ENCODE measurements around the gene PSAPL1. TPM values are rescaled to one million over a fixed set of nuclear protein-coding genes. Genes with fewer than 3 reads are reported as not detected.

Gene PSAPL1
- total and polyA plus RNA-seq, 7 donors, result 0.01 TPM; not detected in 6

DNA sequence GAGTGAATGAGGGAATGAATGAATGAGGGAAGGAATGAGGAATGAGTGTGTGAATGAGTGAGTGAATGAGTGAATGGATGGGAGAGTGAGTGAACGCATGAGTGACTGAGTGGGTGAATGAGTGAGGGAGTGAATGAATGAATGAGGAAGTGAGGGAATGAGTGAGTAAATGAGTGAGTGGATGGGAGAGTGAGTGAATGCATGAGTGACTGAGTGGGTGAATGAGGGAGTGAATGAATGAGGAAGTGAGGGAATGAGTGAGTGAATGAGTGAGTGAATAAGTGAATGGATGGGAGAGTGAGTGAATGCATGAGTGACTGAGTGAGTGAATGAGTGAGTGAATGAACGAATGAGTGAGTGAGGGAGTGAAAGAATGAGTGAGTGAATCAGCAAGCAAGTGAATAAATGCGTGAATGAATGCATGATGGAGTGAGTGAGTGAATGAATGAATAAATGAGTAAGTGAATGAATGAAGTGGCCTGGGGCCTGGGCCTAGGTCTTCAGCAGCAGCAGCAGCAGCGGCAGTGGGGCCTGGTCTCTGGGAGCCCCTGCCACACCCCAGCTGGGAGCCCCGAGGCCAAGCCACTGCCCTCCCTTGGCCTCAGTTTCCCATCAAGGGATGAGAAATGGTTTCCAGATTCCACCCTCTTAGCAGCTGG lies 16.2 kb upstream of the PSAPL1 start:
- WGBS, 2 donors, result 68 to 78% methylated on average over 5 of the region's 5 CpGs
- DNase-seq, result no peak
- H3K27ac ChIP-seq, result no peak overlapping the region
- H3K4me3 ChIP-seq, result no peak overlapping the region
- no peaks in the 10 kb centered on the region for H3K36me3 ChIP-seq
- intact Hi-C loops (cut with DNase I), result no loop called here
- TF ChIP-seq EP300 (IDR thresholded peaks at IDR 0.05), result no peak
- H3K27me3 ChIP-seq, result no peaks in the 10 kb centered on the region
- no peaks in the 10 kb centered on the region for H3K9me3 ChIP-seq
- H3K4me1 ChIP-seq, result no peaks in the 10 kb centered on the region

DNA sequence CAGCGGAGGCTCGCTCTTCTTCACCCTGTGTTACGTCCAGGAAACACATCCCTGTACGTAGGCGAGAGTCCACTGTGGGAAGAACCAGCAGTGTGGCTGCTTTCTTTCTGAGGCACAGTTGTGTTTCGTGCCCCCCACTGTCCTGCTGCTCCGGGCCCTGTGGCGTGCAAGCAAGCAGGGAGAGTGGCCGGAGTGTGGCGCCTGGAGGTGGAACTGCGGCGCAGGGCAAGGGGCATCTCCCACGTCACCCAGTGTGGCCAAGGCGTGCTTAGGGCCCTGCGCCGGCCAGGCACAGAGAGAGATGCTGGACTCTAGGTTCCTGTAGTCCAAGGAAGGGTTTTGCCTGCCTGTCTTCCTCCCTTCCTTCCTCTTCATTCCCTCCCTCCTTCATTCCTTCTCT lies 13.3 kb upstream of the PSAPL1 start:
- Histone ChIP-seq H3K27ac (no peak overlapping the region), H3K9me3 (no peaks in the 10 kb centered on the region), H3K27me3 (no peaks in the 10 kb centered on the region), H3K36me3 (no peaks in the 10 kb centered on the region), H3K4me3 (no peak overlapping the region), H3K4me1 (no peaks in the 10 kb centered on the region)
- 34 to 76% methylated on average over 16 of the region's 16 CpGs for WGBS, 2 donors
- TF ChIP-seq EP300 (IDR thresholded peaks at IDR 0.05) (no peak), POLR2A (IDR thresholded peaks at IDR 0.05) (no peak)
- DNase-seq, result no peak
- intact Hi-C loops (cut with DNase I), result no loop called here

DNA sequence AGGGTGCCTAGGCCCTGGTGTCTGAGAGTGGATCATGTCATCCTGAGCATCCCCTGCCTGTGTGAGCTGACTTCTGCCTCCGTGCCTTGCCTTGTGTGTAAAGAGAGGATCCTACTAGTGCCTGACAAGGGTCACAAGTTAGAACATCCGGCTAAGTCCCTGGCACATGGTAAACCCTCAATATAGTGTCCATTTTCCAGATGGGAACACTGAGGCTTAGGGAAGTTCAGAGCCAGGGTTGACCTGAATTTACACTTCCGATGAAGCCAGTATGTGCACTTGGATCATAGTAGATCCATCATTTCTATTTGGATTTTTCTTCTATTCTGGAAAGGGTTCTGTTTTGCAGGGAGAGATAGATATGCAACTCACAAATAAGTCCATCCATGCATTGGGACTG lies 12.5 kb upstream of the PSAPL1 start:
- no peaks in the 10 kb centered on the region for H3K9me3 ChIP-seq
- no peak overlapping the region for H3K4me3 ChIP-seq
- H3K27me3 ChIP-seq, result no peaks in the 10 kb centered on the region
- no peaks in the 10 kb centered on the region for H3K4me1 ChIP-seq
- no peaks in the 10 kb centered on the region for H3K36me3 ChIP-seq
- TF ChIP-seq, protein P1, sequence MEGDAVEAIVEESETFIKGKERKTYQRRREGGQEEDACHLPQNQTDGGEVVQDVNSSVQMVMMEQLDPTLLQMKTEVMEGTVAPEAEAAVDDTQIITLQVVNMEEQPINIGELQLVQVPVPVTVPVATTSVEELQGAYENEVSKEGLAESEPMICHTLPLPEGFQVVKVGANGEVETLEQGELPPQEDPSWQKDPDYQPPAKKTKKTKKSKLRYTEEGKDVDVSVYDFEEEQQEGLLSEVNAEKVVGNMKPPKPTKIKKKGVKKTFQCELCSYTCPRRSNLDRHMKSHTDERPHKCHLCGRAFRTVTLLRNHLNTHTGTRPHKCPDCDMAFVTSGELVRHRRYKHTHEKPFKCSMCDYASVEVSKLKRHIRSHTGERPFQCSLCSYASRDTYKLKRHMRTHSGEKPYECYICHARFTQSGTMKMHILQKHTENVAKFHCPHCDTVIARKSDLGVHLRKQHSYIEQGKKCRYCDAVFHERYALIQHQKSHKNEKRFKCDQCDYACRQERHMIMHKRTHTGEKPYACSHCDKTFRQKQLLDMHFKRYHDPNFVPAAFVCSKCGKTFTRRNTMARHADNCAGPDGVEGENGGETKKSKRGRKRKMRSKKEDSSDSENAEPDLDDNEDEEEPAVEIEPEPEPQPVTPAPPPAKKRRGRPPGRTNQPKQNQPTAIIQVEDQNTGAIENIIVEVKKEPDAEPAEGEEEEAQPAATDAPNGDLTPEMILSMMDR (IDR thresholded peaks at IDR 0.05), result no peak
- TF ChIP-seq POLR2A (IDR thresholded peaks at IDR 0.05) (no peak), POLR2AphosphoS5 (IDR thresholded peaks at IDR 0.05) (no peak), EP300 (IDR thresholded peaks at IDR 0.05) (no peak)
- 76 to 88% methylated on average over 3 of the region's 3 CpGs for WGBS, 2 donors
- intact Hi-C loops (cut with DNase I), result no loop called here
- H3K27ac ChIP-seq, result no peak overlapping the region
- no peak for DNase-seq

DNA sequence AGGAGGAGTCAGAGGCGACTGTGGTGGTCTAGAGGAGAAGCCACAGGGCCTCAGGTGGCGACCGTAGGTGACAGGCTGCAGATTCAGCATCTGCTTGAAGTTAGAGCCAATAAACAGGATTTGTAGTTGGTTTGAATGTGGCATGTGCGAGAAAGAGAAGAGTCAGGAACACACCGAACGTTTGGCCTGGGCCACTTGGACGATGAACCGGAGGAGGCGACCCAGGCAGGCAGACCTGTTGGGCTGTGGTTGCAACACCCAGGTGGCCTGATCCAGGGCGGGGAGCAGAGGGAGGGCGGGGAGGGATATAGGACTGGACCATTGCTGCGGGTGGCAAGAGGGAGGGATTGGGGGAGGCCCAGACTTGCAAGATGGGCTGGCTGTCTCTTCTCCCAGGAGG lies 10.0 kb upstream of the PSAPL1 start:
- intact Hi-C loops (cut with DNase I), result no loop called here
- DNase-seq, result no peak
- H3K4me1 ChIP-seq, result no peaks in the 10 kb centered on the region
- no peaks in the 10 kb centered on the region for H3K9me3 ChIP-seq
- WGBS, 2 donors, result 53 to 78% methylated on average over 12 of the region's 12 CpGs
- no peak overlapping the region for H3K4me3 ChIP-seq
- no peaks in the 10 kb centered on the region for H3K36me3 ChIP-seq
- no peak overlapping the region for H3K27ac ChIP-seq
- H3K27me3 ChIP-seq, result no peaks in the 10 kb centered on the region
- TF ChIP-seq POLR2AphosphoS5 (IDR thresholded peaks at IDR 0.05) (no peak), POLR2A (IDR thresholded peaks at IDR 0.05) (no peak)
- TF ChIP-seq, protein P1 (IDR thresholded peaks at IDR 0.05), result no peak

DNA sequence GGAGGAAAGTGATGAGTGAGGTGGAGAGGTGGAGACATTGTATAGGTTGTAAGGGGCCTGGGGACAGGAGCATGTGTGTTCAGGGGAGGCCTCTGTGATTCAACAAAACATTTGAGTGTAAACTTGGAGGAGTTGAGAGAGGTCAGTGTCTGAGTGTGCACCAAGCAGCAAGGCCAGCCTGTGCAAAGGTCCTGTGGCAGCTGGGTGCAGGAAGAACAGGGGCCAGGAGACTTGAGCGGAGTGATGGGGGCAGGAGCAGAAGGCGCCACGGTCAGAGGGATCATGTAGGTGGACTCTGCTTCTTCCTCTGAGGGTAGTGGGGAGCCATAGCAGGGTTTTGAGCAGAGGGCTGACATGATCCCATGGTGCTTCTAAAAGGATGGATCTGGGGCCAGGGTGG lies 9.6 kb upstream of the PSAPL1 start:
- no peaks in the 10 kb centered on the region for H3K9me3 ChIP-seq
- H3K36me3 ChIP-seq, result no peaks in the 10 kb centered on the region
- intact Hi-C loops (cut with DNase I), result no loop called here
- TF ChIP-seq EP300 (IDR thresholded peaks at IDR 0.05) (no peak), POLR2AphosphoS5 (IDR thresholded peaks at IDR 0.05) (no peak), POLR2A (IDR thresholded peaks at IDR 0.05) (no peak)
- TF ChIP-seq, protein P1 (IDR thresholded peaks at IDR 0.05), result no peak
- no peak overlapping the region for H3K4me3 ChIP-seq
- no peaks in the 10 kb centered on the region for H3K27me3 ChIP-seq
- no peaks in the 10 kb centered on the region for H3K4me1 ChIP-seq
- no peak overlapping the region for H3K27ac ChIP-seq
- WGBS, 2 donors, result 91 to 97% methylated on average over 3 of the region's 3 CpGs
- DNase-seq, result no peak

DNA sequence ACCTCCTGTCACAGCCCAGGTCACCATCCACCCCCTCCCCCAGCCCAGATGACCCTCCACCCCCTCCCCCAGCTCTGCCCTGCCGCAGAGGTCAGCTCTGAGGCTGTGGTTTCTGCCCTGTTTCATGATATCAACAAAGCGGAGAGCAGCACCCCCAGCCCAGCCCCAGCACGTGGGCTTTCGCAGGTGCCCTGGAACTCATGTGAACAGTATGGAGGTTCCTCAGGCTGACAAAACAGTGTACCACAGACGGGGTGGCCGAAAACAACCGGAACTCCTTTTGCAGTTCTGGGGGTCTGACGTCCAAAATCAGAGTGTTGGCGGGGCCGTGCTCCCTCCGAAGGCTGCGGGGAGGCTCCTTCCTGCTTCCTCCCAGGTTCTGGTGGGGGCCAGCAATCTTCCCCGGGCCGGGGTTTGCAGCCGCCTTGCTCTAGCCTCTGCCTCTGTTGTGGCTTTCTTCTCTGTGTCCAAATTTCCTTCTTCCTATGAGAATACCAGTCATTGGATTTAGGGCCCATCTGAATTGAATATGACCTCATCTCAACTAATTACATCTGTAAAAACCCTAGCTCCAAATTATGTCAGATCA lies 7.9 kb upstream of the PSAPL1 start:
- intact Hi-C loops (cut with DNase I), result no loop called here
- 47 to 70% methylated on average over 15 of the region's 15 CpGs for WGBS, 2 donors
- TF ChIP-seq EP300 (IDR thresholded peaks at IDR 0.05) (no peak), POLR2AphosphoS5 (IDR thresholded peaks at IDR 0.05) (no peak), POLR2A (IDR thresholded peaks at IDR 0.05) (no peak)
- TF ChIP-seq, protein P1 (IDR thresholded peaks at IDR 0.05), result no peak

More for the DNA sequence above, 7.9 kb upstream of the PSAPL1 start:
- Histone ChIP-seq H3K4me1 (no peaks in the 10 kb centered on the region), H3K27me3 (no peaks in the 10 kb centered on the region), H3K9me3 (no peaks in the 10 kb centered on the region), H3K36me3 (no peaks in the 10 kb centered on the region), H3K4me3 (no peak overlapping the region), H3K27ac (no peak overlapping the region)
- DNase-seq, result no peak
